HG03378 (cell line): ENCODE data around the gene TSC1.

Experiments
- ATAC-seq: cut with Tn5 transposase; IDR thresholded peaks from one replicate; pipeline ENCODE4 v1.9.1; 2021; ENCODE audit warnings: mild to moderate bottlenecking, moderate library complexity; ENCODE audit not compliant: unreplicated experiment

TSC1 gene

DNA sequence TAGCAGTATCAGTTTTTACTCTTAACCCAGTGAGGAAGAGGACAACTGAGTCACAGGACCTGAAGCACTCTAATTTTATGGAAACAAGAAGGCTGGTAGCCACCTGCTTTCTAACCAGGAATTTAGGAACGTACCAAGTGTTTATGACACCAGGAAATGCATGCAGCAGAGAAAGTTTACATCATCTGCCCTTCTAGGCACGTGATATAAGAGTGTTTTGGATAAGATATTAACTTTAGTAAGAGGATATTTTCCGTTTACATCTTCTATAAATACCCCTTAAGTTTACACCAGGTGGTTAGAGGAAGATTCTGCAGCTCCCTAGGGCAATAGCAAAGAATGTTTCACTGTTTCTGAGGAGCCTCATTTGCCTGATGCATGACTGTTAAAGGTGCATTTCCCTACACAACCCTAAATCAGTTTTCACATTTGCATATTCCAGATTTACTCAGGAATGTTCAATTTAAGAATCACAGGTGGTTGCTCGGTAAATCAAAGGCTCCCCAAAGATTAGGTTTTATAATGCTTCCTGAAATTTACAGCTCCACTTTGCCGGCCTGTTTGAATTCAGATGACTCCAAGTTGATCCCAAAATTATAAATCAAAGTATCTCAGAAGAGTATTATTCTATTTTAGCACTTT, 1.8 kb downstream of the TSC1 start:
- no peak for ATAC-seq

DNA sequence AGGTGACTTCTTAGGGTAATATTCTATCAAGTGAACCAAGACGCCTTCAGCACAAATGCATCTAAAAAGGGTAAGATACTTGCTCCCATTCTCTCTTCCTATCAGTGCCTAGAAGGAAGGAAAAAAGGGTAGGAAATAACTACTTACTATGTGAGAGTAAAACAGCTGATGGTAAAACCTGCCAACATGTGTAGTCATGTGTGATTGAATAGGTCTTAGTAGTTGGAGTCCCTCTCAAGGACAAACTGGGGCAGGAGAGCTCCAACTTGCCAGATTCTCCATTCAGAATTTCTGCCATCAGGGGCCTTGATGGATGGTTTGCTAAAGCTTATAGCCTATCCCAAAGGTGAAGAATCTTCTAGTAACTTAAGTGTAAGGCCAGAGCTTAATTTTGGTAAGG, 5.2 kb downstream of the TSC1 start:
- ATAC-seq = no peak

DNA sequence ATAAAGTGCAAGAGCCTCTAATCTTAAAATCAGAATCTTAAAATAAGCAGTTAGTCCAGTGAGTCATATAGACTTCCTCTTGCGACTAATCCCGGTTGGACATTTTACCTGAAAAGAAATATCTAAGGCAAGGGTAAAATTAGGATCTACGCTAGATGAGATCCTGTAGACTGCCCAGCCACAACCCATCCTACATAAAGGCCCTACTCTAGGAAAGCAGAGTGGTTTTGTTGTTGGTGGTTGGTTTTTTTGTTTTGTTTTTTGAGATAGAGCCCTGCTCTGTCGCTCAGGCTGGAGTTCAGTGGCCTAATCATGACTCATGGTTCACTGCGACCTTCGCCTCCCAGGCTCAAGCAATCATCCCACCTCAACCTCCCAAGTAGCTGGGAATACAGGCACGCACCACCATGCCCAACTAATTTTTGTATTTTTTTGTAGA, 6.9 kb downstream of the TSC1 start:
- no peak for ATAC-seq

DNA sequence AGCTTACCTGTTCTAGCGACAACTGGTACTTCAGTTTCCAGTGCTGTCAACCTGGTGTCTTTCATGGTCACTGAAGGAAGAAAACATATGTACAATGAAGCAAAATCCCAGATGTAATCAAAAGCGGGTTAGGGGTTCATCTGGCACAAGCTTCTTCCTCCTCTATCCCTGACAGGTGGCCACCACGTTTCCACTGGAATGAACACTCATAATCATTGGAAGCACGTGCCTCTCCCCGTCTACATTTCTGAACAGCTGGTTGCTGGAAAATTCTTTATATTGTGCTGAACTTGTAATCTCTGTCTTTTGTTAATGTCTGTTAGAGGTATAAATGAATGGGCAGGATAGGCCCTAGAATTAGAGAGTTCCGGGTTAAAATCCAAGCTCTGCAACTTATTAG, 9.4 kb downstream of the TSC1 start:
- no peak for ATAC-seq

DNA sequence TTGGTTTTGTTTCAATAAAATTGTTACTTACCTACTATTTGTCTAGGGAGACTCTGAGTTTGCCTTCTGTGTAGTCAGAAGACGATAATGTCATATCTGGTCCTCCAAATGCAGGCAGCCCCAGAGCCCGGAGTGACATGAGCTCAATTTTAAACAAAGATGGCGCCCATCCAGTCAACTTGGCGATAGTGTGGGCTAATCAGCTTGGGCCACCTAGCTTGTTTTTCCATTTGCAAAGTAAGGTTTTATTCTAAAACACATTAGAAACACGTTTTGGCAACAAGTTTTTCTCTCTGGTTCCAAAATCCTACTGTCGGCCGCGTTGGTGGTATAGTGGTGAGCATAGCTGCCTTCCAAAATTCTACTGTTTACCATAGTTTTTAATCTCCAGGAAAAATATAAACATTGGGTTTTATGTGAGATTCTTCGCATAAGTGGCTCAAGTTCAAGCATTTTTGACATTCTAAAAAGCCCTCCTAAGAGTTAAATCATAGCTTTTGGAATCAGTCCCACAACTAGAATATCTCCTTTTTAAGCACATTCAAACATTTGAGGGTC, 13.2 kb downstream of the TSC1 start:
- no peak for ATAC-seq

DNA sequence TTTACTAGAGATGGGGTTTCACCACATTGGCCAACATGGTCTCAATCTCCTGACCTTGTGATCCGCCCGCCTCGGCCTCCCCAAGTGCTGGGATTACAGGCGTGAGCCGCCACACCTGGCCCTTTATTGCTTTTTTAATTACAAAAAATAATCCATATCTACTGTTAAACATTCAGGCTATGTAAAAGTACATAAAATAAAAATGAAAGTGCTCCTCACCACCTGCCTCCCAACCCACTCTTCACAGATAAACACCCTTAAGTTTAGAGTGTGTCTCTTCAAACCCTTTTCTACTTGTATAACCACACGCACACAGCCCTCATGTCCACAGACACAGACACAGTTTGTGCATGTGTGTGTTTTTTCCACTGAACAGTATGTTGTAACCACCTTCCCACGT, 16.7 kb downstream of the TSC1 start:
- ATAC-seq = no peak

DNA sequence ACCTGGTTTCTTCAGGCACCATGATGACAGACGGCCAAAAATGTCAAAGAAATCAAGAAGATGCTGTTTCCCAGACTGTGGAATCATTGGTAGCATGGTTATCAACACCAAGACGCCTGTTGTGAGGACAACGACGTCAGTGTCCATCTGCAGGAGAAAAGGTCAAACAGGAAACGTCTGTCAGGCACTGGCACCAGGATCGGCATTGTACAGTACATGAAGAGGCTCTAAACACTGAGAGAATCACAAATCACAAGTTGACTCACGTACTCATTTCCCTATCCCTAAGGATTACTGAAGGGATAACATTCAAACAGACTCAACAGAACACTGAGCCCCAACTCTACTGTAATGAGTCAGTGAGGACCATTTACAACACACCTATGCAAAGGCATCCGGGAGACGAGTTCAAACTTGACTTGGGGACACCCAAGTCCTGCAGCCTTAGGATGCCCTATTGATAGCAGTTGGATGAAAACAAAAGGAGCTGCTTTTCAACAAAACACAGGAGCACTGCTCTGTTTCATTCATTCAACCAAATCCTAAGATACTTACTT, 21.0 kb downstream of the TSC1 start:
- no peak for ATAC-seq

DNA sequence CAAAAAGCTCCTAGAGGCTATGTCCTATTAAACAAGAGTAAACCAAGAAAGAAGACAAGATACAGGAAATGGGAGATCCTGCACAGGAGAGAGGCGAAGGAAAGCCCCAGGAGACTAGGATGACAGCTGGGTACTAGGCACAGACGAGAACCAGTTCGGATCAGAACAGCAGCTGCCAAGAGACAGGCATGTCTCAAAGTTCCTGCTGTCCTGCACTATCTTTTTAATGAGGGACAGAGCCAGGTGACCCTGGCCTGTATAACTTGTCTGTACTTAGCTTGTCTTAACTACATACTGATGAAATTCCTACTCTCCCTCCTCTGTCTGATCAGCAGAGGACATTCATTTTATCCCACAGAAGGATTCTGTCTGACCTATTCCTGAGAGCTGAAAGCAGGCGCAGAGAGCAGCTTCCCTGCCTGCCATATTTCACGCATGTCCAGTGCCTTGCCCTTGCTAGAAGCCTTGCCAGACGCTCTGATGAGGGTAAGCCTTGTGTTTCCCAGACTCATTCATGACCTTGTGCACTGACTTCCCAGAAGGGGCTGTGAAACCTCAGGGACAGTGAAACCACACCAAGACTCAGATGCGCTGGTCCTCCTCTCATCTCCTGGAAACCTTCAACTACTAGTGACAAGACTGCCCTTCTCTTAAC, 24.7 kb downstream of the TSC1 start:
- no peak for ATAC-seq

DNA sequence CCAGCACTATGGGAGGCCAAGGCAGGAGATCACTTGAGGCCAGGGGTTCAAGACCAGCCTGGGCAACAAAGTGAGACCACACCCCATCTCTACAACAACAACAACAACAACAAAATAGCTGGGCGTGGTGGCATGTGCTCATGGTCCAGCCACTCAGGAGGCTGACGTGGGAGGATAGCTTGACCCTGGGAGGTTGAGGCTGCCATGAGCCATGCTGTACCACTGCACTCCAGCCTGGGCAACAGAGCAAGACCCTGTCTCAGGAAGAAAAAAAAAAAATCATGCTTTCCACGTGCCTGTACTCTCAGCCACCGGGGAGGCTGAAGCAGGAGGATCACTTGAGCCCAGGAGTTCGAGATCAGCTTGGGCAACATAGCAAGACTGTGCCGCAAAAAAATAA, 29.5 kb downstream of the TSC1 start:
- ATAC-seq = no peak

DNA sequence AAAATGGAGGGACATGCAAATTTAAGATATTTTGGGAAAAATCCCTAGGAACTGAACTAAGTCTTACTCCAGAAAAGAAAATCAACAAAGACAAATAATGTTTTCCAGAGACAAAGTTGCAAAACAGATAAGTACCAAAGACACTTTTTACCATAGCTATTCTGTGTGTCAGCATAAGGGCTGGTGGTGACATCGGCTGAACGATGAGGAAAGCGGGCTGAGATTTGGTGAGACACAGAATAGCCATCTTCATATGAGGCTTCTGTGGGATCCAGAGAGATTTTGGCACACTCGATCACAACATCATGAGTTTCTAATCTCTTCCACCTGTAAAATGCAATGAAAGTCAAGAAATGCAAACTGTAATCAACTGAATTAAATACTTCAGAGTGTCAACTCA, 32.3 kb downstream of the TSC1 start:
- no peak for ATAC-seq

DNA sequence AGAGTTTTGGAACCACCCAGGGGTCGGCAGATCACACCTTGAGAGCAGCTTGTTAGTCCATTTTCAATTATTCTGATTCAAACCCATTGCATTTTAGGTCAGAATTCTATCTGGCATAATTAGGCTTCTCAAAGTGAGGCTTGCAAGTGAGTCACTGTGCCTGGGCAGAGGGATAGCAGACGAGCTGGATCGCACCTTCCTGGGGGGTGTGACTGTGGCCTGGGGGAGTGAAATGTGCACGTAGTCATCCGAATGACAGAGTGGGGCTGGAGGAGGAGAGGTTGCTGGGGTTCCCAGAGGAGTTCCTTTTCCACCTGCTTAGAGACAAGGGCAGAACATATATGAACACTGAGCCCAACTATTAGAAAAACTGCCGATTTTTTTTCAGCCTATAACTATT, 34.0 kb downstream of the TSC1 start:
- ATAC-seq = no peak

DNA sequence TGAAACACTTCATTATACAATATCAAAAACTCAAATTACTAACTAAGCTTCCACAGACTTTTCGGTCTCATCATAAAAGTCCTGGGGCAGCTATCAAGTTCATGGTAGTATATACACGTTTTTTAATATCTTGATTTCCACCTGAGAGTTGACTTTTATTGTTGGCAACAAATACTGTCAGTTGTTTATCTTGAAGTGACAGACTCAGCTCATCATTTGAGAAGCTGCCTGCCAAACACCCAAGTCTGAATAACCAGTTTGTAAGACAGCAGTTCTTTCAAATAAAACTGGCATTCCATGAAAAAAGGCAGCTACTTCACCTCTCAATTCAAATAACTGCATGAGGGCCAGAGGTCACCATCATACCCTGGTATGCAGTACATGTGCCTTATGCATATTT, 35.1 kb downstream of the TSC1 start:
- ATAC-seq = no peak

DNA sequence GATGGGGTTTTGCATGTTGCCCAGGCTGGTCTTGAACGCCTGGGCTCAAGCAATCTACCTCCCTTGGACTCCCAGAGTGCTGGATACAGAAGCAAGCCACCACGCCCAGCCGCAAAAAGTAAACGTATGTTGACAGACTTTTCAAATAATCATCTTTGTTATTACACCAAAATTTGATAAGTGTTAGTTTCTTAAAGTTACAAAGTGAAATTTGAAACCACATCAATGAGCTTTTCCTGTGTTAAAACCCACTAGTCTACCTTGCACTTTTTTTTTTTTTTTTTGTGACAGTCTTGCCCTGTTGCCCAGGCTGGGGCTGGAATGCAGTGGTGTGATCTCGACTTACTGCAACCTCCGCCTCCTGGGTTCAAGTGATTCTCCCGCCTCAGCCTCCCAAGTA, 35.8 kb downstream of the TSC1 start:
- ATAC-seq = no peak

DNA sequence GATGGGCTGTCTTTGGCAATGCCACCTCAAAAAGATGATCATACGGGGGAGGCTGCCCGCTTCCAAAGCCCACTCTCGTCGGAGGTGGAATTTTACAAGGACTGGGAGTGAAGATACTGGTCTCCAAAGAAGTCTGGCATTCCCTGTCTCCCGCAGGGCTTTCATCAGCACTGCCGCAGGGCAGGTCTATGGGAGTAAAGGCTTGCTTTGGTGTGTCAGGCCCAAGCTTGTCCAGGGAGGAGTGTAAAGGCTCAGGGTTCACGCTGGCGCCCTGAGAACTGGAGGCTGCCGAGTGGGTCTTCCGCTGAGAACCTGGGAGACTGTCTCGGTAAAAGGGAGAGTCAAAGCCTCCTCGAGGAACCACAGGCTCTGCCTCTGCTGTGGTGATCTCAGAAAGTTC, 38.7 kb downstream of the TSC1 start:
- no peak for ATAC-seq

DNA sequence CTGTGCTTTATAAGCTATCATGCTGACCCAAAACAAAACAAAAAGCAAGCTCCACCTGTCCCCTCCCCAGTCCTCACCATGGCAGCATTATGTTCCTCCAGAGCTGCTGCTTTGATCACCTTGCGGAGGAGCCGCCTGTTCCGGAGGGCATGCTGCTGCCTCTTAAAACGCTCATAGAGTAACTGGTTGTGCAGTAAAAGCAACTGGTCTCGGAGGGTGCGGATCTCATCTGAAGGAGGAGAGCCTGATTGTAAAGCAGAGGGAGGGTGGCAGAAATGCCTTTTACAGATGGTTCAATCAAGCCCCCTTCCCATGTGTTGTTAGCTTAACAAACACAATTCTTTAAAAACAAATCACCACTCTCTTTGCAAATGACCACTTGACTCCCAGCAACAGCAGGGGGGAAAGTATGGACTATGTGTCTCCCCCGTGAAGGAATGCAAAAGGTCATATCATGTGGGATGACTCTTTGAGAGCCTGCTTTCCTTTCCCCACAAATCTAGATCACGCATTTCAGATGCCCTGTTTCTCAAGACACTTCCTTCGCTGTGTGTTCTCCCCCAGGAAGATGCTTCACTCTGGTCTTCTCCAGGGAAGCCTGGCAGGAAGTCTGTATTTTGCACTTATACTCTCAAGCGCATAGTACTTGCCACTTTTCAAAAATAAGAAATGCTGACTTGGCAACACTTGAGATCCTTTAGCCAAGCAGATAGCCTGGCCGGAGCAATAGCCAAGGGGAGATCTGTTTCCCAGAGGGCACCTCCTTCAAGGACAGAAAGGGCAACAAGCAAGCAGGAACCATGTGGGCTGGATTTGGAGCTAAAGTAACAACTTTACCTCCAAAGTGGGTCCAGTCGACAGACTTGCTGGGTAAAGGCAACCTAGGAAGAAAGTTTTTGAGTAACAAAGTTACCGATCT, 40.6 kb downstream of the TSC1 start:
- no peak for ATAC-seq

DNA sequence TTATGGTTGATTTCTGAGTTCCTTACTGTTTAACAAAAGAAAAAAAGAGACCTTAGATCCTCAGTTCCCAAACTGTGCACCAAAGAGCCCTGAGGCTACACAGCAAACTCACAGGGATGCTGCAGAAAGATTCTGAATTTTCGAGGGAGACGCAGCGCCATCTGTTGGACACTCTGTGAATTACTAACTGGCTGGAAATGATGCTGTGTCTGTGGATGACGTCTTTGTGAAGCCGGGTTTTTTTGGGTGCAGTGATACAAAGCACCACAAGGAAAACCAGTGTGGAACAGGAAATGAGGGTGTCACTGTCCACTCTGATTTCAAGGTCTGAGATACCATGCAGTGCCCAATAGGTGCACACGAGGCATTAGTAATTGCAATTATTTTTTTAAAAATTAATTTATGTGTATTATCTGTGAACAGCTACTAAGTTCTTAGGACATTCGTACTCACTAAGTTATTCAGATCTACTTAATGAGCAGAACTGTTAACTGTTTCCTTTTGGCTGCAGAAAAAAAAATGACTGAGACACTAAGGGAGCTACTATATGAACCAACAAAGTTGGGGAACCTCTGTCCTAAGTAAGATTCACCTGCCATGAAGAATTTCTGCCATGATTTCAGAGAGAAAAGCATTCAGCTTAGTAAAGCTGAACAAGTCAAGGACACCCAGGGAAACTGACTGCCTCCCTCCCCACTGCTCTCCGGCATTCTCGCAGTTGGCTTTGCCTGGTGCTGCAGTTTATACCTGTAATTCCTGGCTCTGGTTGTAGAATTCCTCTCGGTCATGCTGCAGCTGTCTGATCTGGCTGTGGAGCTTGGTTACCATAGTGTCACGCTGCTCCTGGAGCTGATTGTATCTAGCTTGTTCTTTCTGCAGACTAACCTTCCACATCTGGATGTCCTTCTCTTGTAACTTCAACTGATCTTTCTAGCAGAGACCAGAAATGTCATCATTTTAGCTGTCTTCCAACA, 42.3 kb downstream of the TSC1 start:
- ATAC-seq = peak; percentile 60

DNA sequence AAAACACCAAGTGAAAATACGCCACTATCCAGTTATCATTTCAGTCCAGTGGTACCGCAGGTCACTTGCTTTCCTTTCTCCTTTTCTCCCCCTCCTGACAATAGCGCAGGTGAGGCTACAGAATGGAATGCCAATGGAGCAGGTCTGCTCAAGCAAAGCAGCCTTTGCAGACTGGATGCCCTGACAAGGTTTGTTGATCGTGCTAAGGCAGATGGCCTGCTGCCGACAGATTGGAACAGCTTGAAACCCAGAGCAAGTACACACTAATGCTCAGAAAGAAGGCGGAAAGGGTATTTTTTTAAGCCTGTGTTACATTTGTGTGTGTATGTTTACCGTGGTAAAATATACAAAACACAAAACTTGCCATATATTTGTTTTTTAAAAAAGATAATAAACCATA, 46.4 kb downstream of the TSC1 start:
- ATAC-seq = no peak

DNA sequence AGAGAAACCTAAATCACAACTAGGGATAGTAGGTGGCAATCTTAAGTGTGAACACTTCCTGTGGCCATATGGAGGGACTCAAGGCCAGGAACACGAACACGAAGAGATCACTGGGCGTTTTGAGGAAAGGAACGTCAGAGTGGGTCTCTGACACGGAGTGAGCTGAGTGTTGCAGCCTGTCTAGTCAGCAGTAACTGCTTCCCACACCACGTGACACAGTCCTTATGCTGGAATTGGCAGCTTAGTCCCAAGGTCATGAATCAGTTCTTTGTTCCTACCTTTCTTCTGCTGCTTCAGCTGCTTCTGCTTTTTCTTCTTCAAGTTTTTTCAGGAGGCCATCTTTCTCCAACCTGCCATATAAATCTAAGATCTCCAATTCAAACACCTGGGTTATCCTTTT, 47.5 kb downstream of the TSC1 start:
- ATAC-seq = no peak

DNA sequence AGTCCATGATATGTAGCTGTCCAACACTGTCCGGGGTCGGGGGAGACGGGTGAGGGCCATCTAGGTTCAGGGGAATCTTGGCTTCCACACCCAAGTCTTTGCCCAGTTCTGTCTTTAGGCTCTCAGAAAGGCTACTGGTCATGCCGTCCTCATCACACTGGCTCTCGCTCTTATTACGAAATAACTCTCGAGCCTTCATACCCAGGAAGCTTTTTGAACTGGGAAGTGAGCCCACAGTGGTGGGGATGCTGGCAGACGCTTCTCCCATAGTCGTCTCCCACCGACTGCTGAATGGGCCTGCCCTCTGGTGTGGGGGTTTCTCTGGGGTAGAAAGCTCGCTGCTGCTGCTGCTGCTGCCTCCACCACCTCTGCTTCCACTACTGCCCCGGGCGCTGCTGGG, 48.2 kb downstream of the TSC1 start:
- ATAC-seq = no peak
